Measurements from ENCODE around the gene PGAP6. TPM values are rescaled to one million over a fixed set of nuclear protein-coding genes. Genes with fewer than 3 reads are reported as not detected.

The PGAP6 gene
- total and polyA plus RNA-seq, 4 donors = 38.0 to 100.0 (median 68.1) TPM

- Histone ChIP-seq H3K27ac (ENCODE audit: low read depth in 1 of 2, low read length in 1 of 2) (no peak overlapping the region), H3K4me3 (no peak overlapping the region), H3K4me1 (ENCODE audit: control insufficient read depth in 5 of 5, insufficient read depth in 5 of 5, low read length in 5 of 5) (peaks cover 0 to 14% (median 4%) of the 10 kb centered on the region in 5 donors), H3K9ac (ENCODE audit: insufficient read depth in 1 of 2, low read length in 2 of 2) (no peak overlapping the region), H3K27me3 (ENCODE audit: control insufficient read depth in 3 of 3, insufficient read depth in 3 of 3, low read length in 2 of 3) (no peaks in the 10 kb centered on the region), H3K36me3 (ENCODE audit: control insufficient read depth in 4 of 4, insufficient read depth in 4 of 4, low read length in 4 of 4) (peaks cover 8 to 27% (median 14%) of the 10 kb centered on the region in 4 donors), H3K9me3 (ENCODE audit: control insufficient read depth in 4 of 4, insufficient read depth in 3 of 4, low read length in 3 of 4) (peaks cover 0 to 3% (median 0%) of the 10 kb centered on the region in 4 donors)
- TF ChIP-seq CTCF (IDR thresholded peaks at IDR 0.05; ENCODE audit: control extremely low read depth, extremely low read depth) = no peak
- DNase-seq (no peak), ATAC-seq (ENCODE audit: insufficient read depth, low FRiP score) (no peak)
- 91 to 96% methylated on average over 10 of the region's 10 CpGs for WGBS, 2 donors
Observed at GRCh38 chr16:366476-366875, 15.3 kb downstream of the PGAP6 start.

- H3K27ac ChIP-seq (ENCODE audit: low read depth in 1 of 2, low read length in 1 of 2) = no peak overlapping the region
- no peaks in the 10 kb centered on the region for H3K27me3 ChIP-seq (ENCODE audit: control insufficient read depth in 3 of 3, insufficient read depth in 3 of 3, low read length in 2 of 3)
- DNase-seq (no peak), ATAC-seq (ENCODE audit: insufficient read depth, low FRiP score) (no peak)
- peaks cover 0 to 7% (median 3%) of the 10 kb centered on the region in 5 donors for H3K4me1 ChIP-seq (ENCODE audit: control insufficient read depth in 5 of 5, insufficient read depth in 5 of 5, low read length in 5 of 5)
- 57 to 68% methylated on average over 19 of the region's 19 CpGs for WGBS, 2 donors
- no peak for TF ChIP-seq CTCF (IDR thresholded peaks at IDR 0.05; ENCODE audit: control extremely low read depth, extremely low read depth)
- no peak overlapping the region for H3K9ac ChIP-seq (ENCODE audit: insufficient read depth in 1 of 2, low read length in 2 of 2)
- no peak overlapping the region for H3K4me3 ChIP-seq
- peaks cover 8 to 25% (median 14%) of the 10 kb centered on the region in 4 donors for H3K36me3 ChIP-seq (ENCODE audit: control insufficient read depth in 4 of 4, insufficient read depth in 4 of 4, low read length in 4 of 4)
- peaks cover 0 to 3% (median 0%) of the 10 kb centered on the region in 4 donors for H3K9me3 ChIP-seq (ENCODE audit: control insufficient read depth in 4 of 4, insufficient read depth in 3 of 4, low read length in 3 of 4)
Observed at GRCh38 chr16:364595-365491, 16.9 kb downstream of the PGAP6 start.

- 30 to 40% methylated on average over 18 to 24 of the region's 24 CpGs for WGBS, 2 donors
- H3K27ac ChIP-seq (ENCODE audit: low read depth in 1 of 2, low read length in 1 of 2) = no peak overlapping the region
- H3K4me3 ChIP-seq = no peak overlapping the region
- ATAC-seq (ENCODE audit: insufficient read depth, low FRiP score) = no peak
- H3K4me1 ChIP-seq (ENCODE audit: control insufficient read depth in 5 of 5, insufficient read depth in 5 of 5, low read length in 5 of 5) = no peaks in the 10 kb centered on the region
- TF ChIP-seq CTCF (IDR thresholded peaks at IDR 0.05; ENCODE audit: control extremely low read depth, extremely low read depth) = no peak
- H3K27me3 ChIP-seq (ENCODE audit: control insufficient read depth in 3 of 3, insufficient read depth in 3 of 3, low read length in 2 of 3) = no peaks in the 10 kb centered on the region
- peaks cover 7 to 24% (median 13%) of the 10 kb centered on the region in 4 donors for H3K36me3 ChIP-seq (ENCODE audit: control insufficient read depth in 4 of 4, insufficient read depth in 4 of 4, low read length in 4 of 4)
- no peak for DNase-seq
- H3K9me3 ChIP-seq (ENCODE audit: control insufficient read depth in 4 of 4, insufficient read depth in 3 of 4, low read length in 3 of 4) = peaks cover 0 to 3% (median 0%) of the 10 kb centered on the region in 4 donors
- no peak overlapping the region for H3K9ac ChIP-seq (ENCODE audit: insufficient read depth in 1 of 2, low read length in 2 of 2)
Observed at GRCh38 chr16:363766-364490, 17.9 kb downstream of the PGAP6 start.

Measured in lung (tissue), 12 donors.